Stimulated activated naive CD8-positive, alpha-beta T cell treated with anti-CD3 and anti-CD28 coated beads, Interleukin-15, amount 100 ng/mL, for 72 hours (primary cell): ENCODE data around the gene LSS.
"Not testable (repeated sequence)": the region's sequence is repeated elsewhere in the genome, so short reads cannot be mapped to it uniquely, and the experiment has no call there.

Experiments
- ATAC-seq: fragments of 150-1000 bp; cut with Tn5 transposase; 2 replicates; pipeline ENCODE4 v1.10.0; 2021; ENCODE audit warnings: mild to moderate bottlenecking, moderate library complexity
- DNase-seq, 2 donors: peaks; one replicate each; pipeline ENCODE4 v3.0.0; 2021 to 2022
- H3K27ac Mint-ChIP-seq, 2 donors: one replicate each; pipeline ENCODE4 v1.8.0; 2022; ENCODE audit warnings: mild to moderate bottlenecking in 2 of 2, mixed read lengths in 2 of 2, moderate library complexity in 2 of 2
- H3K27me3 Mint-ChIP-seq: one replicate; pipeline ENCODE4 v1.8.0; 2022; ENCODE audit warnings: mixed read lengths
- H3K4me1 Mint-ChIP-seq: one replicate; pipeline ENCODE4 v1.8.0; 2022; ENCODE audit warnings: mild to moderate bottlenecking, mixed read lengths
- H3K4me3 Mint-ChIP-seq, 2 donors: one replicate each; pipeline ENCODE4 v1.8.0; 2022; ENCODE audit warnings: mild to moderate bottlenecking in 2 of 2, mixed read lengths in 2 of 2, moderate library complexity in 1 of 2
- H3K9me3 Mint-ChIP-seq, 2 donors: one replicate each; pipeline ENCODE4 v1.8.0; 2022; ENCODE audit warnings: mixed read lengths in 2 of 2

The LSS gene

DNA sequence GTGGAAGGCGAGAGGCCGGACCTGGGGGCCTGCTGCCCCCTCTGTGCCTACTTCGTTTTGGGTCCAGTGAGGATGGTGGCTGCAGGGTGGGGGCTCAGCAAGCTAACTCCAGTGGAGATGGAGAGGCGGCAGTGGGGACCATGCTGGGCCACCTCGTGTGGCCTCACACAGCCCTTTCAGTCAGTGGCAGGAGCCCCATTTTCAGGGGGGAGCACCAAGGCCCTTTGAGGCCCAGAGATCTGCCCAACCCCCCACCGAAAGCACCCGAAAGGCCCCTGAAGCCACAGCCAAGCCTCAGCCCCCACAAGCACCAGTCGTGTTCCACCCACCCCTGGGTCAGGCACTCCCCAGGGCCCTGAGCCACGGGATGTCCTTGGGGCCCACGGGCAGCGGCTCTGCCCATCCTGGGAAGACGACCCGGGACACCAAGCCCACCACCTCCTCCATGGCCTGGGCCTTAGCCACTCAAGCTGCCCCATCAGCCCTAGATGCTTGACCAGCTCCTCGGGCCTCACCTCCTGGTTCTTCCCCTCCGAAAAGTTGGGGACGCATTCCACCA lies 73.5 kb downstream of the LSS start:
- no peak overlapping the region for H3K4me3 Mint-ChIP-seq
- H3K4me1 Mint-ChIP-seq: no peaks in the 10 kb centered on the region
- H3K9me3 Mint-ChIP-seq: no peaks in the 10 kb centered on the region
- H3K27ac Mint-ChIP-seq: no peak overlapping the region
- no peaks in the 10 kb centered on the region for H3K27me3 Mint-ChIP-seq
- DNase-seq: no peak
- no peak for ATAC-seq

DNA sequence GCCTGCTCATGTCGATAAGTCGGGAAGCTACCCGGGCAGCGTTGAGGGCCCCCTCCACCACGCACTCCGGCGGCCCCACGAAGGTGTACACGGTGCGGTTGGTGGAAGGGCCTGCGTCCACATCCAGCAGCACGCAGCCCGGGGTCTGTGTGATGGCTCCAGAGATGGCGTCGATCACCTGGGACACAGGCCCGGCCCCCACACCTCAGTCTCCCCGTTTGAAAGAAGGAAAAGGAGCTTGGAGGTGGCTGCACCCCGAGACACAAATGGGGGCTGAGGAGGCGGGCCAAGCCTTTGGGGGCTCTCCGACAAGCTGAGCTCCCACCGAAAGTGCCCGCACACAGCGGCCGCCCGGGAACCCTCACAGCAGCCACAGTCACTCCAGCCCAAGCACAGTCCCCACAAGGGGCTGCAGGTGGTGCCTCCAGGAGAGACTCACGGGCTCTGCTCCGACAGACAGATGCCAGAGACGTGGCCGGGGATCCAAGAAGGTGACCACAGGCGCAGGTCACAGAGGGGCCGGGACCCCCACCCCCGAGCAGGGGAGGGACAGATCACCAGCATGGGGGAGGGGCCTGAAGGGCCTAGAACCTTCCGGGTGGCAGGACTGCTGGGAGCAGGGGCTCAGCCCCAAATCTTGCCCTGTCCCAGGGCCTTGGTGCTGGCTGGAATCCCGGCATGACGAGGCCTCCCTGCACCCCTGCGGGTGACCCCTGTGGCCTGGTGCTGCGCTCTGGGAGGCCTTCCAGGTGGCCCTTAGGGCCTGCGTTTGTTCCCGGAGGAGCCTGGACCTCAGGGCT lies 74.2 kb downstream of the LSS start:
- ATAC-seq (no peak), DNase-seq (no peak)
- H3K4me3 Mint-ChIP-seq: no peak overlapping the region
- H3K27ac Mint-ChIP-seq: no peak overlapping the region
- H3K27me3 Mint-ChIP-seq: no peaks in the 10 kb centered on the region
- H3K4me1 Mint-ChIP-seq: no peaks in the 10 kb centered on the region
- no peaks in the 10 kb centered on the region for H3K9me3 Mint-ChIP-seq

DNA sequence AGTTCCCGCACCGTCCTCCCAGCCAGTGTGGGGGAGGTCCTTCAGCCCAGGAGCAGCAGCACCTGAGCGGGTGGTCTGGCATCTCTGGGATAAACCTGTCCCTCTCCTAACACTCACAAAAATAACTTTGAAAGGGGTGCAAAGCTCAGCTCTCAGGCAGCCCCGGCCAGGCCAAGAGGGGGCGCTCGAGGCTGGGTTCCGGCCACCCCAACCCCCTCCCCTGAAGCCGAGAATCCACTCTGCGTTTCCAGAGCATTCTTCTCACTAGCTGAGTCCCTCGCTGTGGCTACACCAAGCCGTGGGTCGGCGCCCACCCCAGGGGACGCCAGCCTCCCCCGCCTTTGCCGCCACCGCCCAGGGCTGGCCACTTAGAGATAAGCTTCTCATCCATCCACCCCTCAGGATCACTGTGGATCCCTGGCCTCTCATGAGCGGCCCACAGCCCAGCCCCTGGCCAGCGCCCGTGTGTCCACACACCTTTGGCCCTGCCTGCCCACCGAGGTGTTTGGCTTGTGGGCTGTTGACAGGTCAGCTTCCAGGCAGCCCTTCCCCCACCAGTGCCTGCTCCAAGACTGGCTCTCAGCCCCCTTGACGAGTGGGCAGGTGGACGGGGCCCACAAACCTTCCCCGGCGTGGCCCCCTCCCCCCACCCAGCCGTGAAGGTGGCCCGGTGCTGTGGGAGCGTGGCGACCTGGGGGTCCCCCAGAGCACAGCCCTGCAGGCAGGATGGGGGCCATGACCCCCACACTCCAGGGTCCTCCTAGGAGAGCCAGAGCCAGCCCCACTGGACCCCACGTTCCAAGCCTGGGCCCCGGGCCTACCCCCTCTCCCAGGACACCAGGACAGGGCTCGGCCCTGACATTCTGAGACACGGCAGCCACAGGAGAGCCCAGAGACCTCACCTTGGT lies 75.1 kb downstream of the LSS start:
- Mint-ChIP-seq H3K27me3 (no peaks in the 10 kb centered on the region), H3K4me3 (no peak overlapping the region), H3K27ac (no peak overlapping the region), H3K9me3 (no peaks in the 10 kb centered on the region), H3K4me1 (no peaks in the 10 kb centered on the region)
- DNase-seq: peak; percentile 52 to 60
- peak; percentile 77 for ATAC-seq

DNA sequence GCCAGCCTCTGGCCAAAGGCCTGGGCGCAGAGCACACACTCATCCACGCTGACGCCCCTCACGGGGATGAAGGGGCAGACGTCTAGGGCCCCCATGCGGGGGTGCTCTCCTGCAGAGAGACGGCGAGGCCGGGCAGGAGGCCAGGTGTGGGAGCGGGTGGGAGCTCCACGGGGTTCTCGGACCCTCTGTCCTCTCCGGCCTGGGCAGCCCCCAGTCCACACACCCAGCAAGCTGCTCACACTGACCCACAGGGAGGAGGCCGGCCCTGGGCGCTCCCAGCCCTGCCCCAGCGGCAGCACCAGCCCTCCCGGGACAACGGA lies 75.7 kb downstream of the LSS start:
- Mint-ChIP-seq H3K4me3 (no peak overlapping the region), H3K9me3 (no peaks in the 10 kb centered on the region), H3K27ac (no peak overlapping the region), H3K27me3 (no peaks in the 10 kb centered on the region), H3K4me1 (no peaks in the 10 kb centered on the region)
- ATAC-seq: peak; percentile 33
- no peak for DNase-seq

DNA sequence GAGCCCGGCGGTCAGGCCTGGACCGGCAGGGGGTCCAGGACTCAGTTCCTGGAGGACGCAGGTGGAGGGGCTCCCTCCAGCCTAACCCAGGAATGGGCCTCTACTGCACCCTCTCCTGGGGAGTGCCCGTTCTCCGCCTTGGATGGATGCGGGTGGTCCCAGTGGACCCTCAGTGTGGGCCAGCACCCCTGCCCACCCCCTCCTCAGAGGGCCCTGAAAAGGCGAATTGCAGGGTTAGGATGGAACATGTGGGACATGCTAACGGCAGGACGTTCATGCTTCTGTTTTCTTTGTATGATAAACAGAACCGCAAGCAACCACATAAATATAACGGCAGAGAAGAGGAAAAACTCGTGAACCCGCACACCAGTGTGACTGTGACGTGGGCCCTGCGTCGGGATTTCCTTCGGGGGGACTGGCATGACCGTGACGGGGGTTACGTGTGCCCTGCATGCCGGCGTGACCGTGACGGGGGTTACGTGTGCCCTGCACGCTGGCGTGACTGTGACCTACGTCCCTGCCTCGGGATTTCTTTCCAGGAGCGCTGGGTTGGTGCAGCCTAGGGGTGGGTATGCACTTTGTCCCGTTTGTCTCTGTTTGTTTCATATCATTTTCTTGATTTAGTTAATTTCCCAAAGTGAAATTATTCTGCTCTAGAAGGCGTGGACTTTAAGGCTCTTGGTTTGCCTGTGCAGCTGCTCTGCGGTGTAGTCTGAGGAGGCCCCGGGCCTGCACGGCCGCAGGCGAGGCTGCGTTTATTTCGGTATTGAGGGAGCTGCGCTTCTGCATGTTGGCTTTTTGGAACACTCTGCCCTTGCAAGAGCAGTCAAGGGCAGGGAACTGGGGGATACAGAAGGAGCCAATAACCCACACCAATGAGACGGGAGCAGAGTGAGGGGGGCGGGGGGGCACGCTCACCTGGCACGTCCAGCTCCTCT lies 76.3 kb downstream of the LSS start:
- DNase-seq (no peak), ATAC-seq (no peak)
- H3K9me3 Mint-ChIP-seq: no peaks in the 10 kb centered on the region
- H3K27me3 Mint-ChIP-seq: no peaks in the 10 kb centered on the region
- no peak overlapping the region for H3K4me3 Mint-ChIP-seq
- H3K27ac Mint-ChIP-seq: peak overlapping the region in 1 of 2 donors; percentile 78
- no peaks in the 10 kb centered on the region for H3K4me1 Mint-ChIP-seq

DNA sequence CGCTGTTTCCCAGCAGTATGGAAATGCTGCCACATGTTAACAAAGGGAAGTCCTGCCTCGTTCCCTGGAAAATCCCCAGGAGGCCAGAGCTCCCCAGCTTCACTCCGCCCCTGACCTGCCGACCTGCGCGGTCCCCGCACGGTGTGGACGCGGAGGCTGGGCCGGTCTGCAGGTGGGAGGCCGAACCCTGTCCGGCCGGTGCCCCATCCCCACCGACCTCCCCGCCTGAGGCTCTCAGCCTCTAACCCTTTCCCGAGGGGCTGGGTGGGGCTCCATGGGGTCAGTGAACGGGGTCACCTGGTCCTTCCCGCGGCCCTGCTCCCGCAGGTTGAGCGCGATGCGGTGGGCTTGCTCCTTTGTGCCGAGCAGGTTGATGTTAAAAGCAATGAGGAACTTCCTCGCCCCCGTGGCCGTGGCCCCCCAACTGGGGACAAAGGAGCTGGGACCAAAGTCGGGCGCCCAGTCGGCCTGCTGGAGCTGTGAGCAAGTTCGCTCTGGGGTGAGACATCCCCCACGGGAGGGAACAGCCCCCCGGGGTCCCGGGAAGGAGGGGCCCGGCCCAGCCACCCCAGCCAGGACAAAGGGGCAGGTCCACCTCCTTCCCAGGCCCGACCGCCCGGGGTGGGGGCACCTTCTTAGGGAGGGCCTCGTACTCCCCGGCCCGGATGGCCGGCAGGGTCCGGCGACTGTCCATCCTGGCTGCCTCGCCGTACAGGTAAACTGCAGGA lies 77.1 kb downstream of the LSS start:
- Mint-ChIP-seq H3K9me3 (no peaks in the 10 kb centered on the region), H3K4me1 (no peaks in the 10 kb centered on the region)

DNA sequence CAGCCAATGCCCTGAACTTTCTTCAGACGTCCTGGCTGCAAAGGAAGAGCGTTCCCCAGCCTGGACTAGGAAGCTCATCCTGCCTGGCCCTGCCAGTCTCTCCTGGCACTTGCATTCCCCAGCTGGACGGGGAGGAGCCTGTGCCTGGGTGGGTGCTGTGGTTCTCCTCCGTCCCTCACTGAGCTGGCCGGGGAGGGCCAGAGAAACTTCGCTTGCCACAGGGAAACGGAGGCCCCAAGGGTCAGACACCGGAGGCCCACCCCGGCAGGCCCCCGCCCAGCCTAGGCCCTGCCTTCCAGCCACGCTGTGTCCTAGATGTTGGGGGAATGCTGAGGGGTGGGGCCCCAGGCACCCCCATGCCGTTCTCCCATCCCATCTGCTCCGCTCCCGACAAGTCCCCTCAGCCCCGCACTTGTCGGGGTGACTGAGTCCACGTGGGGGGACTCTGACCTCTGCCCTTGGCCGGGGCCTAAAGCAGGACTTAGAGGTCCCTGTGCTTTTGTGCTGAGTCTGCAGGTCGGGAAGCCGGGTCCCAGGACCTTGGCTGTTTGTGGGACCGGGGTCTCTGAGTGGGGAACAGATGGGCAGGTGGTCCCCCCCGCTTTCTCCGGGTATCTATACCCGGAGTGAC lies 78.0 kb downstream of the LSS start:
- Mint-ChIP-seq H3K4me3 (no peak overlapping the region), H3K27ac (no peak overlapping the region), H3K9me3 (no peaks in the 10 kb centered on the region), H3K4me1 (no peaks in the 10 kb centered on the region), H3K27me3 (no peaks in the 10 kb centered on the region)
- no peak for ATAC-seq
- DNase-seq: peak in 1 of 2 donors; percentile 7

More for the DNA sequence above, 77.1 kb downstream of the LSS start:
- no peak for DNase-seq
- no peak overlapping the region for H3K27ac Mint-ChIP-seq
- H3K27me3 Mint-ChIP-seq: no peaks in the 10 kb centered on the region
- no peak overlapping the region for H3K4me3 Mint-ChIP-seq
- peak; percentile 5 for ATAC-seq

DNA sequence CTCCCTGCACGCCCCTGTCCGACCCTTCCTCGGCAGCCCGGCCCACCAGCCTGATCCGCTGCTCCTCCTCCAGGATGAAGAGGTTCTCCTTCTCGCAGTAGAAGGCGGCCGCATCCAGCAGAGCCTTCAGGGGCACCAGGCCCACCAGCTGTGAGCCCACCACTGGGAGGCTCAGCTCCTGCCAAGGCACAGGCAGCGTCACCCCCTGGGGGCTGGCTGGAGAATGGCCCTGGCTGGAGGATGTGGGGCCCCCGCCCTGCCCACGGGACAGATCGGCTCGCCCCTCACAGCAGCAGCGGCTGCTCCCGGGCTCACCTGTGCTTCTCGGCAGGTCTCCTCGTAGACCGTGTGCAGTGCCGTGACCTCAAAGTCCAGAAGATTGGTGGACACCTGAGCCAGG lies 78.5 kb downstream of the LSS start:
- Mint-ChIP-seq H3K27me3 (no peaks in the 10 kb centered on the region), H3K4me1 (peaks cover under 1% of the 10 kb centered on the region), H3K4me3 (no peak overlapping the region), H3K27ac (no peak overlapping the region), H3K9me3 (no peaks in the 10 kb centered on the region)
- no peak for ATAC-seq
- peak in 1 of 2 donors; percentile 4 for DNase-seq

DNA sequence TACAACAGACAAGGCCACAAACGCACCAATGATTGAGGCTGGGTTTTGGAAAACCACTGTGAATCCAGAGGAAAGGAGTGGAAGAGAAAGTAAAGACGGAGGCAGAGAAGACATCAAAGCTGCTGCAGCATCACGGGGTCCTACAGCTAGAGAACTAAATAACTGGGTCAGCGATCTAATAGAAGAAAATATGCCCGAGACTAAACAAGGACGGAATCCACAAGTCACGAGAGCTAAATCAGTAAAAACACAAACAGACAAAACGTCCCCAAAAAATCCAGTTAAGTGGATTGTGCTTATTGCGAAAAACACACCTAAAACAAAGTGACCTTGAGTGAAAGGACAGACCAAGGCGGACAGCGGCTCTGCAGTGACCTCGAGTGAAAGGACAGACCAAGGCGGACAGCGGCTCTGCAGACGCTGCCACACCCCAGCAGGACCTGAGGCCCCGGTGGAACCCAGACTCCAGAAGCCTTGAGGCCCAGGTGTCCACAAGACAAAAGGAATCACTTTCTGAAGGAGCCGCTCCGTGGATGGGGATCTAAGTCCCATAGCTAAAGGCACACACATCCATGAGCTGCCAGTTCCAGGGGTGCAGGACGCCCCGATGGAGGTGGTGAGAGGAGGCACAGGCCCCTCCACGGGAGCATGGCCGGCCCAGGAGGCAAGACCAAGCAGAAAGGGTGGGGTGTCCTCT lies 79.2 kb downstream of the LSS start:
- Mint-ChIP-seq H3K9me3 (no peaks in the 10 kb centered on the region), H3K4me3 (no peak overlapping the region), H3K27me3 (no peaks in the 10 kb centered on the region), H3K27ac (no peak overlapping the region), H3K4me1 (peaks cover 7% of the 10 kb centered on the region)
- DNase-seq: no peak
- ATAC-seq: no peak

DNA sequence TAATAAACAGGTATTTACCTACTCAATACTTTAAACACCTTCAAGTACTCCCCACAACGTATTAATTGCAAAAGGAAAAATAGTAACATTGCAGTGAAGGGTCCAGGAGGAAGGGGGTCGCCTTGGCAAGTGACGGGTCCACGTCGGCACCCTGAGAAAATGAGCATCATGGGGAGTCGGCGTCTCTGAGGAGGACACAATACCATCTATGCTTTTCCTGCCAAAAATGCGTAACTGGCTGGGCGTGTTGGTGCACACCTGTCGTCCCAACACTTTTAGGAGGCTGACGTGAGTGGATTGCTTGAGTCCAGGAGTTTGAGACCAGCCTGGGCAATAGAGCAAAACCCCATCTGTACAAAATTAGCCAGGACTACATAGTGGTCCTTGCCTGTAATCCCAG lies 80.5 kb downstream of the LSS start:
- no peak overlapping the region for H3K4me3 Mint-ChIP-seq
- no peak for ATAC-seq
- no peak for DNase-seq
- H3K27ac Mint-ChIP-seq: no peak overlapping the region
- no peaks in the 10 kb centered on the region for H3K27me3 Mint-ChIP-seq
- H3K4me1 Mint-ChIP-seq: peaks cover 17% of the 10 kb centered on the region
- H3K9me3 Mint-ChIP-seq: no peaks in the 10 kb centered on the region

DNA sequence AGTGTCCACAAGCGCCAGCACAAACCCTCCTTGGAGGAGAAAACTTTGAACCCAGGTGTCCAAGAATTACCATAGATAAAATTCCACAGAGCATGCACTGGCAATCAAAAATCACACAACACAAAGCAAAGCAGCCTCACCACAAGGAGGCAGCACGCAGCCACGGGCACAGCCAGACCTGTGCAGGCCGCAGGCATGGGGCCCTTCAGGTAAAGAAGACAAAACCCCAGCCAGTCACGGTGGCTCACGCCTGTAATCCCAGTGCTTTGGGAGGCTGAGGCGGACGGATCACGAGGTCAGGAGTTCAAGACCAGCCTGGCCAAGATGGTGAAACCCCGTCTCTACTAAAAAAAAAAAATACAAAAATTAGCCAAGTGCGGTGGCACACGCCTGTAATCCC lies 81.1 kb downstream of the LSS start:
- Mint-ChIP-seq H3K27ac (peak overlapping the region in 1 of 2 donors; percentile 34), H3K4me1 (peaks cover 24% of the 10 kb centered on the region)
- not testable (repeated sequence) for H3K9me3 Mint-ChIP-seq, H3K27me3 Mint-ChIP-seq, ATAC-seq, H3K4me3 Mint-ChIP-seq
- DNase-seq: peak; percentile 36 to 53

DNA sequence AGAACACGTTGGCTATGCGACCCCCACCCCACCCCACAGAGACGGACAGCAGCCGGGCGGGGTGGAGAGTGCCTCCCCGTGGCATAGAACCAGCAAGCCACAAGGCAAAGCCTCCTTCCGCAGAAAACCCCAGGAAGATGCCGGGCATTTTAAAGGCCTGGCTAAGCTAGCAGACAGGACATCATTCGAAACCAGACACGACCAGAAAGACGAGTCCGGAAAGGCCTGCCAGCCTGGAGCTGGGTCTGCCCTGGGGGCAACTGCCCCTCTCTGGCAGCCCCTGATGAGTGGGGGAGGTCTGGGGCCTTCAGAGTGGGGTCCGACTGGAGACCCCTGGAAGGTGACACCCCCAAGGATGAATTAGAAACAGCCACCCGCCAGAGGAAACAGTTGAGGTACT lies 81.7 kb downstream of the LSS start:
- no peak for ATAC-seq
- H3K4me1 Mint-ChIP-seq: peaks cover 28% of the 10 kb centered on the region
- H3K4me3 Mint-ChIP-seq: no peak overlapping the region
- no peaks in the 10 kb centered on the region for H3K27me3 Mint-ChIP-seq
- DNase-seq: no peak
- no peaks in the 10 kb centered on the region for H3K9me3 Mint-ChIP-seq
- no peak overlapping the region for H3K27ac Mint-ChIP-seq

DNA sequence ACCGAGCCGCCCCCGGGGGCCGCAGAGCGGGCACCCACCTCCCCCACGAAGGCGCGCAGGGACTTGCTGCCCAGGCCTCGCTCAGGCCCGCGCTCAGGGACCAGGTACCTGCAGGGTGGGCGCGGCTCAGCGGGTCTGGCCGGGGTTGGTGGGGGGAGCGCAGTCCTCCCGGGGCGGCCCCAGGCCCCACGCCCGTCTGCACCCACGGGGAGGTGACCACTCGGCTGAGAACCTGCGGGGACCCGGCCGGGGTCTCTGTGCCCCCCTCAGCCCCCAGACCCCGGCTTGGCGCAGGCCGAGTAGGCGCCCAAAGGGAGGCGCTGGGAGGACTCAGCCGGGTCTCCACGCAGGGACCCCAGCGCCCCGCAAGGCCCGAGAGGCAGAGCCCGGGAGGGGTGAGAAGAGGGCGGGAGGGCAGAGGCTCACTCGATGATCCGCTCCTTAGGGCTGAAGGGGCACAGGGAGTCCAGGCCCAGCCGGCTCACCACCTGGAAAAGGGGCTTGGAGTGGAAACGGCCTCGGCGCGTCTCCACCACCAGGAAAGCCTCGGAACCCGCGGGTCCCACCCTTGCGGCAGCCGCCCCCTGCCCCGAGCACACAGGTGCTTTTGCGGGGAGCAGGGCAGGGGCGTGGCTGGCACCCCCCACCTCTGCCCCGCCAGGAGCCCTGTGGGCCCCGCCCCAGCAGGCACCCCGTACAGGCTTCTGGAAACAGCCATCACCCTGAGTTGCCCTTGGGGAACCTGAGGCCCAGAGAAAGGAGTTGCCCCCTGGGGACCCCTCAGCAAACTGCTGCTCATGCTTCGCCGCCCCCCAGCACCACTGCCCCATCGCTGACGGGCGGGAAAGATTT lies 82.5 kb downstream of the LSS start:
- H3K27ac Mint-ChIP-seq: no peak overlapping the region
- peaks cover 34% of the 10 kb centered on the region for H3K4me1 Mint-ChIP-seq
- ATAC-seq: peak; percentile 24
- DNase-seq: no peak
- H3K9me3 Mint-ChIP-seq: no peaks in the 10 kb centered on the region
- H3K27me3 Mint-ChIP-seq: no peaks in the 10 kb centered on the region
- no peak overlapping the region for H3K4me3 Mint-ChIP-seq
